GM18868 (cell line): ENCODE data around the gene PRAC1.

Experiments
- ATAC-seq: cut with Tn5 transposase; IDR thresholded peaks from one replicate; pipeline ENCODE4 v1.9.1; 2021; ENCODE audit warnings: mild to moderate bottlenecking, moderate library complexity; ENCODE audit not compliant: unreplicated experiment

The PRAC1 gene

GRCh38 chr17:48747445-48748363 is 25.4 kb upstream of the PRAC1 start:
- no peak for ATAC-seq

DNA sequence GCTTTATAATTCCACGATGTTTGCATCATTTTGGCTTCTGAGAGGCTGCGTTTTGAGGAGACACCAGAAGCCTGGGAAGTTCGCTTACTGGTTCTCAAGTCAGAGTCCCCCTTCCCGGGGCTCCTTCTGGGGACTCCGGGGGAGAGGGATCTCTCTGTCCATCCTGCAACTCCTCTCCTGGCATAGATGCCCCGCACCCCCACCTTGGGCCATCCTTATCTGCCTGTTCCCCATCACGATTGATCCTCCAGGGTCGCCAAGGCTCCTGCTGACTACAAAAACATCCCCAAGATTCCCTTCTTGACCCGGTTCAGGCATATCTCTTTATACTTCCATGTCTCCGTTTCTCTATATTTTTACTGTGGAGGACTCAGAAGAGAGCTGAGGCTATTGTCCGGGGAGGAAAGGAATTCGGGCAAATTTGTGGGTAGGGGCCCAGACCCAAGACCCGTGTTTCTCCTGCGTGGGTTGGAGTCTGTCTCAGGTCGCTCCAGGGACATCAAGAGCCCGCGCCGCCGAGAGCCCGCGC is 24.7 kb upstream of the PRAC1 start:
- no peak for ATAC-seq

- ATAC-seq, result no peak
These were observed 23.3 kb upstream of the PRAC1 start for GRCh38 chr17:48745381-48746275.

GRCh38 chr17:48740537-48740936 is 18.2 kb upstream of the PRAC1 start:
- no peak for ATAC-seq

DNA sequence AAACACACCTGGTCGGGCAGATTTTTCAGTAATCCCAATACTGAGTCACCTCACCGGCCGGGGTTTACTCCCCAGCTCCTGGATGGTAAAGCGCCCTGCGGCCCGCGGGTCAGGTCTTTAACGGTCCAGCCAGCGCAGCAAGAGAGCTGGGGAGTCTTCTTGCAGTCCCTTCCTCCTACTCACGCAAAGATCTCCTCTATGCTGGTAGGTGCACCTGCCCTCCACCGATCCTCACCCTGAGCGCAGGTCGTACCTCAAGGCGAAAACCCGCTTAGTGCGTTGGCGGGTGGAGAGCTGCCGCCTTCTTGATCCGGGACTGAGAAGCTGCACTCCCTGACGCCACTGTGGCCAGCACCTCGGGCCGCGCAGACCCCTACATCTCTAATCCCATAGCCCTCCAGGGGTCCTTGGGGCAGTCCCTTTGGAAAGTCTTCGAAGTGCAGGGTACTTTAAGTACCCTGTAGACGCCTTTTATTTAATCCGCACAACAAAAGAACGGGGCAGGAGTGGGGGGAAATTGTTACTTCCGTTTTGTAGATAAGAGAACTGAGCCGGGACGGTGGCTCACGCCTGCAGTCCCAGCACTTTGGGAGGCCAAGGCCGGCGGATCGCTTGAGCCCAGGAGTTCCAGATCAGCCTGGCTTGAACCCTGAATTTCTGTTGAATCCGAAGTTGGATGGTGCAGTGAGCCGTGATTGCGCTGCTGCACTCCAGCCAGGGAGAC is 16.6 kb upstream of the PRAC1 start:
- no peak for ATAC-seq

- ATAC-seq, result no peak
These were observed 16.1 kb upstream of the PRAC1 start for GRCh38 chr17:48738424-48738802.

DNA sequence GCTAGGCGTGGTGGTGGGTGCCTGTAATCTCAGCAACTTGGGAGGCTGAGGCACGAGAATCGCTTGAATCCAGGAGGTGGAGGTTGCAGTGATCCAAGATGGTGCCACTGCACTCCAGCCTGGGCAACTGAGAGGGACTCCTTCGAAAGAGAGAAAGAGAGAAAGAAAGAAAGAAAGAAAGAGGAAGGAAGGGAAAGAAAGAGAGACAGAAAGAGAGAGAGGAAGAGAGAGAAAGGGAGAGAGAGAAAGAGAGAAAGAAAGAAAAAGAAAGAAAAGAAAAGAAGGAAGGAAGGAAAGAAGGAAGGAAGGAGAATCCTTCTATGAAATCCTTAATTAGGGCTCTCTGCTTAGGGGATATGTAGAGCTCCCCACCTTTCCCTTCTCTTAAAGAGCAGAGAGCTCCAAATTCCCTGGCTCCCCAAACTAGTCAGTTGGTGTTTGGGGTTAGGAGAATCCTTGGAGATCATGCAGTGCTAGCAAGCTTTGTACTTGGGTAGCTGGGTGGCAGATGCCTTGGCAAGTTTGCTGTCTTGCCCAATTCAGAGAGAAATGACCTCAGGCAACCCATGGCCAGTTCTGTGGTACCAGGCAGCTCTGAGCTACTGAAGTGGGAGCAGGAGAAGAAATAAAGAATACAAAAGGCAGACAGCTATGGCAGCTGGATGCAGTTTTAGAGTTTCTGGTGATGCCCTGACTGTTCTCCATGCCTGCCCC is 15.2 kb upstream of the PRAC1 start:
- ATAC-seq, result no peak

DNA sequence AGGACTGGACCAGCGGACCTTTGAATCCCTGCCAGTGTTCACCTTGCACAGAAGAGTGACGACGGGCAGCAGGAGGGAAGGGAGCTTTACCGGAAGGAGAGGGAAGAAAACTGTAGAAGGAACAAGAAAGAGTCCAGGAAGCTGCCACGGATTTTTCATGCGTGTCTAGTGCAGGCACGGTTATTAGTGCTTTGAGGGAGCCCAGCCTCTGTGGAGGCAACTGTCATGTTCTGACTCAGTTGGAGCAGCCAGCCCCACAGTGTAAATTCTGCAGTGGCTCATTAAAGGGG is 12.7 kb upstream of the PRAC1 start:
- ATAC-seq, result no peak

DNA sequence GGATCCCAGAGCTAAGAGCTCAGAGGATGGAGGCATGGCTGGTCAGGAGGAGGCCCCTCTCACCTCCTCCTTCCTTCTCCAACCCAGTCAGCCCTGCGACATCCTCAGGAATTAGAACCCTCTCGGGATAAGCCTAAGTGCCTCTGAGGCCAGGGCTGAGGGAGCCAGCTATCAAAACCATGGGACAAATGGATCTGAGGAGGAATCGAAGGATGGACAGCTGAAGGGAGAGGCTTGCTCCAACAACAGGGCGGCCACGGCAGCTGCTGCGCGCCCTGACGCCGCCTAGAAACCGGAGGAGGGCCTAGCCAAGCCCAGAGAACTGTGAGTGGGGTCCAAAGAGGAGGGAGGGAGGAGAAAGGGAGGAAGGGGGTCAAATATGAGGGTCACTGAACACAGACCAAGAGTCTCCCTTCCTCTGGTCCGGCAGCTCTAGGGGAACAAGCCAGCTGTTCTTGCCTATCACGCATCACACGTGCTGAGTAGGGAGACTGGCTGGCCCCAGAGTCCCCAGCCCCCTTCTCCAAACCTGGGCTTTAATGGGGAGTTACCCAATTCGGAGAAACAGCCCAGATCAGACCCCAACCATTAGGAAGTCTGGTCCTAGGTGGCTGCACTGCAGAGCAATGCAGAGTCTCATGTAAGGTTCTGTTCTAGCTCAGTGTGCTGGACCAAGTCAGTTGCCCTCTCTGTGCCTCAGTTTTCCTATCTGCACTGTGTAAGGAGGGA is 12.2 kb upstream of the PRAC1 start:
- ATAC-seq, result no peak

DNA sequence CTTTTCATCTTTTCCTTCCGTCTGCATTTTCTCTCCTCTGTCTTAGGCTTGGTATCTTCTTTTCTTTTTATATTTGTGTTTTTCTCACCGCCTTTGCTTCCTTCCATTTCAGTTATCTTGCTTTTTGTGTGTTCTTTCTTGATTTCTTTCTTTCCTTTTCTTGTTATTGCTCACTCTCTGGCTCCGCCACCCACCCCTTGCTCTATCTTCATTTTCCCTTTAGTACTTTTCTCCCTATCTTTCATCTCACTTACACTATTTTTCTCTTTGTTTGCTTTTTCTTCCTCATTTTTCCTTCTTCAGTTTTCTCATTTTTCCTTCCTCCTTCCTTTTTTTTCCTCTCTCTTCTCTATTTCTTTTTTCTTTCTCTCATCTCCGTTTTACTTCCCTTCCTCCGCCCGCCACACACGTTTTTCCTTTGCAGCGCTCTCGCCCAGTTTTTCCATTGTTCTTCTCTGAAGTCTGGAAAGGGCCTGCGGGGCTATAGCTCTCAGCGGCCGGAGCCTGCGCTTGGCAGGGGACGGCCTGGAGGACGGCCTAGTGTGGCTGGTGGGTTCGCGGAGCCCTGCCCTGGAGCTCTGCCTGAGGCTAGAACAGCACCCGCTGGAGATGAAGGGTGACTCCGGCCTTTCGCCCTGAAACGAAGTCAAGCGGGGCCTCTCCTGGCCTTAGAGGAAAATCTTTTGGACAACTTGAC is 11.5 kb upstream of the PRAC1 start:
- ATAC-seq, result no peak

GRCh38 chr17:48732688-48733629 is 10.6 kb upstream of the PRAC1 start:
- ATAC-seq, result no peak

GRCh38 chr17:48731355-48731754 is 9.0 kb upstream of the PRAC1 start:
- no peak for ATAC-seq

DNA sequence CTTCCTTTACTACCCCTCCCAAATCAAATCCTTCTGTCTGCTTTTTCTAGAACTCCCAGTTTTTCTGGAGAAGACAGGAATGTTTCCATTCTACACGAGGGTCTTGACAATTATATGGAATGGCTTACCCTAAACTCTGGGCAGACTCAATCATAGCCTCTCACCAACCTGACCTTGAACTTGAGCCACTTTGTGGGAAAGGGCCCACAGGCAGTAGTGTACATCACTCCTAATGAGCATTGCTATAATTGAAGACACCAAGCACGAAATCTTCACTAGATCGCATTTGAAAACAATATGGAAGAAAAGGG is 7.9 kb upstream of the PRAC1 start:
- ATAC-seq, result no peak

GRCh38 chr17:48729335-48730239 is 7.3 kb upstream of the PRAC1 start:
- ATAC-seq, result no peak

DNA sequence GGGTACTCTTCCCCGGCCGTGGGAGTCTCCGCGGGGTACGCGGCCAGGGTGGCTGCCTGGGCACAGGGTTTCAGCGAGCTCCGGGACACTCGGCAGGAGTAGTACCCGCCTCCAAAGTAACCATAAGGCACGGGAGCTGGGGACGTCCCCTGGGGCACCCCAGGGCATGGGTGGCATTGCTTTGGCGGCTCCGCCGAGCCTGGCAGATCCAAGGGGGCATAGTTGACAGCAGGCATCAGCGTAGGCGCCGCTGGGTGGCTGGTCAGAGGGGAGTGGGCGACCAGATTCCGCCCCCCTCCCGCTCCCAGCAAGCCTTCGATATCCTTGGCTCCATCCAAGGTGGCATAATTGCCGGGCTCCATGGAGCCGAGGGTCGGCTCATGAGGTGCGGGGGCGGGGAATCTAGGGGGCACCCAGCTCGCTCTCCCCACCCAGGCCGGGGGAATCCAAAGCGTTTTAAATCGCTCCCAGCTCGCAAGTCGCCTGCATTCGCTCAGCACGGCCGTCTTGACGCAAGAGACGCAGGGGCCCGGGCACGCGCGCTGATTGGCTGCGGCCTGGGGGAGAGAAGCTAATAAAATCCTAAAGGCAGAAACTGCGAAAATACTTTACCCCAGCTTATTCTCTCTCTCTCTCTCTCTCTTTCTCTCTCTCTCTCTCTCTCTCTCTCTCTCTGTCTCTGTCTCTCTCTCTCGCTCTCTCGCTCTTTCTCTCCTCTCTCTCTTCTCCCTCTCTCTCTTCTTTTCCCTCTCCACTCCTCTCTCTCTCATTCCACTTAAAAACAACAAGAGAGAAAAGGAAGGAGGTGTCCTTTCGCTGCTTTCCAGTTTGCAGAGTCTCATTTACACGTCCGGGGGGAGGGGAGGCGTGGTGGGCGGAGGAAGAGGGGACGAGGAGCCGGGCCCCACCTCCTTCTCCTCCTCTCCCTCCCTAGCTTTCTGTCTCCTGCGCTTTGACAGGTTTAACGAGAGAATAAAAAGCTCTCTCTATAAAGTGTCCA is 6.2 kb upstream of the PRAC1 start, which contains the start of gene HOXB13:
Gene HOXB13, minus strand, starts transcription at position 519 of the 1,000 bp plus-strand sequence. Its CDS starts 157 bp downstream, at position 362.
- no peak for ATAC-seq
